Forelimb muscle (tissue), 1 donor: ENCODE results near the gene VDAC1. TPM values are rescaled to one million over a fixed set of nuclear protein-coding genes. Genes with fewer than 3 reads are reported as not detected.

Experiments used
- DNase-seq: peaks from one replicate; pipeline ENCODE4 v3.0.0-alpha.2; 2013; ENCODE audit warnings: low read depth
- polyA plus RNA-seq: library from polyadenylated mRNA; unstranded; fragments of 120-200 nt; gene quantifications from one replicate; pipeline ENCODE4 v1.2.1, GENCODE V29; 2013; ENCODE audit not compliant: insufficient read length

VDAC1 gene
- polyA plus RNA-seq, 1 donor = 214 TPM

DNA sequence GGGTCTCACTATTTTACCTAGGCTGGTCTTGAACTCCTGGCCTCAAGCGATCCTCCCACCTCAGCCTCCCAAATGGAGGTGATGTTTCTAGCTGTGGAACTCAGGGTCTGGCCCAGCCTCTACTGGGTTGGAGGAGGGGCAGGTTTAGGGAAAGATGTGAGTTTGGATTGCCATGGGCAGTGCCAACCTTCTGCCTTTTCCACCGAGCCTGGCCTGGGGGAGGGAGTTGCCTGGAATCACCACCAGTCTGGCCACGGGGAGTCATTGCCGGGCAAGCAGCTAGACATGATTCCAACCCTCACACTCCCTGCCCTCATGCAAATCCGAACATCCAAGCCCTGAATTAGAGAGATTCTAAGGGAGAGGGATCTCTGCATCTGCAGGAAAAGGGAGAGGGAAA lies 21.0 kb upstream of the VDAC1 start:
- DNase-seq = no peak

DNA sequence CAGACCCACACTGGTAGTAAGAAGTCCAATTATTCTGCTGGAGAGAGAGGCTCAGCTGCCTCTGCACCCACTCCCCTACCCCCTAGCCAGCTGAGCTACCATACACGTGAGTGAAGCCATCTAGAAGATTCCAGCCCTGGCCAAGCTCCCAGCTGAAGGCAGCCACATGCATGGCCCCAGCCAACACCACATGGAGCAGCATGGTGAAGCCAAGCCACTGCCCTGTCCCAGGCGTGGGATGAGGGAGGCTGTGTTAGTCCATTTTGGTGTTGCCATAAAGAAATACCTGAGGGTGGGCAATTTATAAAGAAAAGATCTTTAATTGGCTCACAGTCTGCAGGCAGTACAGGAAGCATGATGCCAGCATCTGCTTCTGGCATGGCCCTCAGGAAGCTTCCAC lies 20.0 kb upstream of the VDAC1 start:
- DNase-seq = no peak

DNA sequence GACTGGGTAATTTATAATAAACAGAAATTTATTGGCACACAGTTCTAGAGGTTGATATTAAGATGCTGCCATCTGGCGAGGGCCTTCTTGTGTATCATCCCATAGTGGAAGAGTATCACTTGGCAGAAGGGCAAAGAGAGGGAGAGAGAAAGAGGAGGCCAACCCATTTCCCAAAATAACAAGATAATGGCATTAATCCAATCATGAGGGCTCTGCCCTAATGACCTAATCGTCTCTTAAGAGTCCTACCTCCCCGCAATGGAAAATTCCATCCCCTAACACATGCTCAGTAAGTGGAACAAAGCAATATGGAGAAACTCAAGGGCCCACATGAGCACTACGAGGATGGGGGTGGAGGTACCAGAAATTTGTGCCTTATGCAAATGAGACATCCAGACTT lies 17.6 kb upstream of the VDAC1 start:
- no peak for DNase-seq

DNA sequence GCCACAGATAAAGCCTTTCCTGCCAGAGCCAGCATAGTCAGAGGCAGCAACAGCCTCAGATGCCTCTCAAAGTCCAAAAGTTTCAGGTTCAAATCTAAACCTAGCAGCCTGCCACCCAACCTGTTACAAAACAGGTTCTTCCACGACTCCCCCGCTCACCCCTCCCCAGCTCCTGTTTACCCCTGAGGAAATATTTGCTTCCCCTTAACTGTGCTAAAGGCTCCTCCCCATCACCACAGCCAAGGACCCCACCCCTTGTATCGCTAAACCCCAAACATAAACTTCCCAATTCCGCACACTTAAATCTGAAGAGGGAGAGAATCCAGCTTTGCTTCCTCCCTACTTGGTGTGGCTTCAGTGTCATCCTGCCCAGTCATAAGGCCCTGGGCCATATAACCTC lies 15.4 kb upstream of the VDAC1 start:
- no peak for DNase-seq

DNA sequence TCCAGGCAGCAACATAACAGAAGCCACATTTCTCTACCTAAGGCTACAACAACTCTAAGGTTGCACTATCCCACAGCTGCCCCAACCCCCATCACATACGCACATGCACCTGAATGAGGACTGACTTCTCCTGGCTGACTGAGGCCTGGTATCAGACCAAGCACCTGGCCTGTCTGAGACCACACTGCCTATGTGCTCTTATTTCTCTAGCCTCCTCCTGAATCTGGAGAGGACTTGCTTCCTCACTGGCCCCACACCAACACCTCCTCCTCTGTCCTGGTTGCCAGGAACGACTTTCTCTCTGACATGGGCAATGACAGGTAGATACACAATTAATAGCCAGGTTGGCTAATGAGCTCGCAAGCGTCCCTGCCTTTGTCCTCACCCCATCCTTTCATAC lies 14.9 kb upstream of the VDAC1 start:
- DNase-seq = no peak

DNA sequence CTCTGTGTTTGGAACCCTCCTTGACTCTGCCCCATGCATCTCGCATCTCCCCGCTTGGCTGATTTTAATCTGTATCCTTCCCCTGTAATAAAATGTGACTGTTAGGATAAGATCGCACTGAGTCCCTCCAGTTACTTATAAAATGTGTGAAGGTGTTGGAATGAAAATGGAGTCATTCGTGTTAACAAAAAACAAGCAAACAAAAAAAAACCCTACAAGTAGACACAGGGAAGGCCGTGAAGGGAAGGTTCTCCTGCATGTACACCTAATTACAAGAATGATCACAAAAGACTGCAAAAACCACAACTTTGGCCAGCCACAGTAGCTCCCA lies 14.2 kb upstream of the VDAC1 start:
- no peak for DNase-seq

DNA sequence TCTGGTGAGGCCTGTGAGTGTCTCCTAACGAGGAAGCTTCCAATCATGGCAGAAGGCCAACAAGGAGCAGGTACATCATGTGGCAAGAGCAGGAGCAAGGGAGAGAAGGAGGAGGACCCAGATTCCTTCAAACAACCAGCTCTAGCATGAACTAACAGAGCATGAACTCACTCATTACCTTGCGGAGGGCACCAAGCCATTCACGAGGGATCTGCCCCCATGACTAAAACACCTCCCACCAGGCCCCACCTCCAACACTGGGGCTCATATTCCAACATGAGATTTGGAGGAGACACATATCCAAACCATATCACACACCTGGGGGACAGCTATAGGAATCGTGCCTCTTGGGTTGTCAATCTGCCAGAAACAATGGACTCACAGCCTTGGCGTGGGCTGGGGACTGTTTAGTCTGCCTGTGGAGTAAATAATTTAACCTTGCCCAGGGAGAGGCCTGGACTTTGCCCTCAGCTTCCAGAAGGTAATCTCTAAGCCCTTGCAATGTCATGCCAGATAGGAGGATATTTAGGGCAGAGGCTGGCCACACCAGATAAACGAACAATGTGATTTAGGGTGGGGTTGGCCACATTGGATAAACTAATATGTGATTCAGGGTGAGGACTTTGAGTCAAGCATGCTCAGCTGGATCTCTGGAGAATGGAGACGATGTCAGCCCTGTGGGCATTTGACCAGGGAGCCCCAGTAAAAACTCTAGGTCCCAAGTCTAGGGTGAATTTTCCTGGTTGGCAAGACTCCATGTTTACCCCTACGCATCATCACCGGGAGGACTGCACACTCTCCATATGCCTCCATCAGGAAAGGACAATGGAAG lies 13.6 kb upstream of the VDAC1 start:
- no peak for DNase-seq

DNA sequence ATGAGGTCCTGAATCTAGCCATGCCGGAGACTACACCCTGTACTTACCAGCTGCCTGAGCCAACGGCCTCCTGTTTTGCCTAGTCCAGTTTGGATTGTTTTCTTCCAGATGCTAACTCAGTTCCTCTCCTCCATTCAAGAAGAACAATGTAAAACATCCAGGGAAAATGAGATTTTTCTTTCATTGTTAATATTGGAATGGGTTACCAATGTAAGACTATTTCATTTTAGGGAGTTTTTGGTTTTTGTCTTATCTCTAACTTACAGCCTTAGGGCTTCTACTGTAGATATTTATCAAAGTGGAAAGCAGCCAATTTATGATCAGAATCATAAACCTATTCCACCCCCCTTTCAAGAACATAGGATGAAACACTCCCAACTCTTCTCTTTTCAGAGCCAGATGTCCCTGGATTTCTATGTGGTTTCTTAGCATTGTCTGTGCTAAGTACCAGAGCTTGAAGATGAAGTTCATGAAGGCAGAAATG lies 3.5 kb upstream of the VDAC1 start:
- no peak for DNase-seq

DNA sequence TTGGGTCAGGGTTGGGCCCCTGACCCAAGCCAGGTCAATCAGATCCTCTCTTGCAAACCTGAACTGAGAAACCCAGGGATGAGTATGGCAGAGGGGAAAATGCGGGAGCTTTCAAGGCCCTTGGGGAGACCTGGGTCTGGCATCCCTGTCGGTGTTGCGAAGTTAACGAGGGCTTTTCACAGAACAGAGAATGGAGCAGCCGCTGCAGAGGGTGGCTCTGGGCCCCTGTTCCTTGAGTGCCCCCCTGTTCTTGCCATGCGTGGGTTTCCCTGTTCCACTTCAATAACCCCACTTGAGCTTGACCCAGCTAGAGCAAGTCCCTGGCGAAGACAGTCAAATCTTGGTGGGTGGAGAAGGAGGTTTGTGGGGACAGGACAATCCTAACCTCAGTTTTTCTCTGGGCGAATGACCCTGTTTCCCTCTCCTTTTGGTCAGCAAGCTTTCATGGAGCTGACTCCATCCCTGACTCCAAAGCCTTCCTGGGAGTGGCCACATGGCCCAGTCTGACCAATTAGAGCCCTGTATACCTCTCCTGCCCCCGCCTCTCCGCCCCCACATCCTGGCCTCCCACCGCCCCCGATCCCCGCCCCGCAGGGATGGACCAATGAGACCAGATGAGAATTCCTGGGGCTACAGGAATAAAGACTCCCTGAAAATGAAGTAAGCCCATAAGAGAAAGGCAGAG lies 2.9 kb upstream of the VDAC1 start:
- DNase-seq = no peak

DNA sequence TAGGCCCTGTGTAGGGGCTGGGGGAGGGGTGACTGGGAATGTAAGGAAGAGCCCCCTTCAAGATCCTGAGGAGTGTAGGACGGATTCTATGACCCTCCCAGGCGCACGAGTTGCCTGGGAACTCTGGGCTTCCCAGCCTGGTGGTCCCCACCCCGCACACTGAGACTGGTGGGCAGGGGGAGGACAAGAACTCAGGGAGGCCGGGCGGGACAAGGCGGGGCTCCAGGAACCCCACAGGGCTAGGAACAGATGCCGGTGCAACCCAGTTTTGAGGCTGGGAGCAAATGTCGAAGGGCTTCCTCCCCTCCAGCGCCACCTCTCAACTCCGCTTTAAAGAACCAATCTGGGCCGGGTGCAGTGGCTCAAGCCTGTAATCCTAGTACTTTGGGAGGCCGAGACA lies 1.3 kb upstream of the VDAC1 start:
- no peak for DNase-seq

DNA sequence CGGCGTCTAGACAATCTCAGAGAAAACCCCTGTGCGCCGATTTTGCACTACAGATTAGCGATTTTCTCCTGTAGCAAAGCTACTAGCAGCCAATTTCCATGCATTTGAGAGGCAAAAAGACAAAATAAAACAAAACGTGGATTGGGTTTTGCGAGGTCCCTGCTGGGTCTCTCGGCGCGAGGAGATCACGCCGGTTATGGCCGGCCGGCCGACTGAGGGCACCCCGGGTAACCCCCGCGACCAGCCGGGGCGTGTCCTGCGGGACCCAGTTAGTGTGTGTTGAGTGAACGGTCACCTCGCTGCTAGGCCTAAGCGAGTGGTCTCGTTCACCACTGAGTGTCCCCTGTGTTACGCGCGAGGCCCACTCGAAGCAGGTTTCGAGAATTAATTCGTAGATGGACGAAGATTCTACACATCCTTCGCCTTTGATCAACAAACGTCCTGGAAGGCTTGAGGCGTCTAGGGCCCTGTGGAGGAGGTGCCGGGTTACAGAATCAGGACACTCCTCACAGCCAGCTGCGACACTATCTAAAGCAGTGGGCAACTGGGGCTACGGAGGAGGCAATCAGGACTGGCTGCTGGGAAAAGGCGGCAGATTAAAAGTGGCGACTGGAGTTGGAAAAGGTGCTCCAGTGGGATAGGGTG lies 764 bp upstream of the VDAC1 start:
- no peak for DNase-seq

DNA sequence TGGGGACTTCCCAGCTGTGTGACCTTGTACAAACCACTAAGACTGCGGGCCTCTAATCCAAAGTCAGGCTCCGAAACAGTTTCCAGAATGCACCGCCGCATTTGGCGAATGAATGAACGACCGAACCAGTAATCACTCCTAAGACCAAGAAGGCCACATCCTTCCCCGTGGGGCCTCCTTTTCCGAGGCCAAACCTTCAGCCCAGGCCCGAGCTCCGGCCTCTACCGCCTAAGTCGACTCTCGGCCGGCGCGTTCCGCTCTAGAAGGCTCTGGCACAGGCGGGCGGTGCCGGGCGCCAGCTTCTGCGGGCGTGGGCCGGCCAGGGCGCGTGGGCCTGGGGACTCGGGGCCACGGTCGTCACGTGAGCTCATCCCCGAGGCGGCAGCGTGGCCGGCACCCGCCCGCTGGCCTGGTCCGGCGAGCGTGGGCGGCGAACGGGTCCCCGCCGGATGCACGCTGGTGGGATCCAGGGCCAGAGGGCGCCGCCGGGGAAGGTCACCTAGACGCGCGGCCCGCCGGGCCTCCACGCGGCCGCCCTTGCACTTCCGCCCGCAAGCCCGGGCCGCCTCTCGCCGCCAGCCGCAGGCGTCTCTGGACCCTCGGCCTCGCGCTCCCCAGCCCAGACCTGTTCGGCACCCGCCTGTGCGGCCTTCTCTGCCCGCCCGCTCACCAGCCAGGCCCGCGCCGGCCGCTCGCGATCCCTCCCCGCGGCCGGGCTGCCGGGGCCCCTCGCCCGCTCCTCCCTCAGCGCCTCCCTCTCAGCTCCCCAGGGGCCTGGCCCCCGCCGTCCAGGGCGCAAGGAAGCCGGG lies 754 bp downstream of the VDAC1 start:
- DNase-seq = no peak

DNA sequence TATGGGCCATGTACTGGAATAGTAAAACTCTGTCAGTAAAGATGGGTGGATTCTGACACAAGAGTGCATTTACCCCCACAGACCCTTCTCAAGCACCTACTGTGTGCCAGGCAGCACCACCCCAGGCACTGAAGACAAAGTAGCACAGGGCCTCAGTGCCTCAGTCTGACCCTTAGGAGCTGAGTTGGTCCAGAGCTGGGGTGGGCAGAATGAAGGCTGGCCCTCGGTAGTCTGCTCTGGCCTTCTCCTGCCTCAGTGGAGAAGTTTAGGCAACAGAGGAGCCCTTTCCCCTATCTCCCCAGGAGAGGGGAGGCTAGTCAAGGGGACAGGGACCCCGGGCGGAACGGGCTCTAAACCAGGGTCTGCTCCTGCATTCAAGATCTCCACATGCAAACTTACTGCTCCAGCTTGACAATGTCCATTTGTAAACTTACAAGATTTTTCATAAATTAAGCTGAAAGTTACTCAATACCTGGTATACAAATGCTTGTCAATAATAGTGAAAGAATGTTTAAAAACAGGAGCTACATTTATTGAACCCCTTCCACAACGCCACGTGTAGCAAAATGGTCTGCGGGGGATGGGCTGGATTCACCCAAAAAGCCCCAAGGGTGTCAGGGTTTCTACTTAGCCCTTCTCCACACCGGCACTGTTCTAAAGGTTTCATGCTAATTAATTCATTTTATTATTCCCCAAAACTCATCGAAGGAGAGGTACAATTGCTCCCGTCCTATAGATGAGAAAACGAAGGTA lies 1.5 kb downstream of the VDAC1 start:
- DNase-seq = no peak

DNA sequence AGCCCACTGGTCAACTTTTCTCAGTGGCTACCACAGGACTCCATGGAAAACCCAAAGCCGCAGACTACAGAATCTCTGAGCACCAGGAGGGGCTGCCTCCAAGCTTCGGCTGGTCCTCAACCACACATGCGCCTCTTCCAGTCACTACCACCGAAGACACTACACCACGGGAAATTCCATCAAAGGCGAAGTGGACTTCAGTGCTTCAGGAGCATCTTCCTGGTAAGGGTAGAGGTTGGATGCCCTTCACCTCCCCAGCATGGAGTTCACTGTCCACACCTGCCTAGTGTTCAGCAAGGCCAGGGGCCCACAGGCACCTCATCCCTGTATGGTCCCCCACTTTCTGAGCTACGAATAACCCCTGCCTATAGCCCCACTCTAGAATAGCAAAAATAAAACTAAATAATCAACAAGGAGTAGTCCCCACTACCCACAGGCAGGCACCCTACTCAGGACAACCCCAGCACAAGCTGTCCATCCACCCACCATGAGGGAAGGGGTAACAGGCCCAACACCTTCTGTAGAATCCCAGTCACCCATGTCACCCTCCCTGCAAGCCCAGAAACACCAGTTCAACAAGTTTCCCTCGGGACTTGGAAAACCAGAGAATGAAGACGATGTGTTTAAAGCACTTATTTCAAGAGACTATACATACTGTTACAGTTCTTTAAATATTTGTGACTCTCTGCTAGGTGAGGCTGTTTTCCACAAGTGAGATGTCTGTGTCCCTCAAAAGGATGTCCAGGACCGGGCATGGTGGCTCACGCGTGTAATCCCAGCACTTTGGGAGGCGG lies 2.6 kb downstream of the VDAC1 start:
- DNase-seq = no peak

DNA sequence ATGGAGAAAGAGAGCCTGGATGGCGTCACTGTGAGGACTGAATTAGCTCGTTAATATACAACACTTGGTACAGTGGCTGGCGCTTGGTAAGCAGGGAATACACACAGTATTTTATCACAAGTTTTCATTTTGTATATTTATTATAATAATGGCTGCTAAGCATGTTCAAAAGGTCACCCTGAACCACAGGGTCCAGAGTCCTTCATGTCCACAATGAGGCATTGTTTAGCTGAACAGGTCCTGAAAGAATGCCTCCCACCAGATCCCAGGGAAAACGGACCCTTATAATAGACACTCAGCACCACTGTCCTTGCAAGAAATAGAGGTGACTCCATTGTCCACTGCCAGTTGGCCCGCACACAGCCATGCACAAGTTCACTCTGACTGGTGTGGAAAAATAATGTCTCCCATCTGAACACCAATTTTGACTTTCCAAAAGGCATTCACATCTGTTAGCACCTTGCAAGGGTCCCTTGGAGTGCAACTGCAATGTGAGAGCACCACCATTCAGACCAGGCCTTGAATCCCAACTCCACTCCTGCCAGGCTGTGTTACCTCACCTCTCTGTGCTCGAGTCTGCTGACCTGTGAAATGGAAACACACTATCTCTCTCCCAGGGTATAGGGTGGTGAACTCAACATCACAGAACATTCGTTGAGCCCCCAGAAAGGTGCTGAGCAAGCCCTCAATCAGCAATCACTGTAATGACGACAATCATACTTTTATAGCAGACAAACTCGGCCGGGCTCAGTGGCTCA lies 3.9 kb downstream of the VDAC1 start:
- DNase-seq = no peak

DNA sequence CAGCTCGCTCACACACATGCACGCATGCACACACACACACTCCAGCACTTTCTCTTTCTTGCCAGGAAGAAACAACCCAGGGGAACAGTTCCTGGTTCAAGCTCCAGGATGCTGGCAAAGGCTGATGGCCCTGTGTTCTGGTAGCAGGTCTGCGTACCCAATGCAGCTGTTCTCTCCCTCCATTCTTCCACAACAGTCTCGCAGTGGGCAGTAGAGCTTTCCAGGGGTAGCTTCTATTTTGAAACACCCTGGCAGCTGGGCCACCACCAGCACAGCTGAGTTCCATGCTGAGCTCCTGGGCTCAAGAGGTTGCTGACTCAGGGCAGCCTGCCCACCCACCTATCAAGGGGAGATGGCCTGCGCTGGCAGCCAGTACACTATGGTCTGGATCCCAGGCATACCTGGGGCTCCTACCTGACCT lies 4.7 kb downstream of the VDAC1 start:
- DNase-seq = no peak

DNA sequence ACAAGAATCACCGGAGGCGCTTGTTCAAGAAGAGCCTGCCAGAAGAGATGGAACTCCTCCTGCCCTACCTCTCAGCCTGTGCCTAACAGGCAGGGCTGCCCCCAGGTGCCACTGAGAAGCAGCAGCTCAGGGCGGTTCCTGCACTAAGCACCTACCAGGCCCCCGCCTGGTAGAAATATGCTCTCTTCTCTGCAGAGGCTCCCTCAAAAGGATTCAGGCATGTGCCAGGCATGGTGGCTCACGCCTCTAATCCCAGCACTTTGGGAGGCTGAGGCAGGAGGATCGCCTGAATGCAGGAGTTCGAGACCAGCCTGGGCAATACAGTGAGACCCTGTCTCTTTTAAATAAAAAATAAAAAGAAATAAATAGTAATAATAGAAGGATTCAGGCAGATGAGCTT lies 6.0 kb downstream of the VDAC1 start:
- DNase-seq = no peak

DNA sequence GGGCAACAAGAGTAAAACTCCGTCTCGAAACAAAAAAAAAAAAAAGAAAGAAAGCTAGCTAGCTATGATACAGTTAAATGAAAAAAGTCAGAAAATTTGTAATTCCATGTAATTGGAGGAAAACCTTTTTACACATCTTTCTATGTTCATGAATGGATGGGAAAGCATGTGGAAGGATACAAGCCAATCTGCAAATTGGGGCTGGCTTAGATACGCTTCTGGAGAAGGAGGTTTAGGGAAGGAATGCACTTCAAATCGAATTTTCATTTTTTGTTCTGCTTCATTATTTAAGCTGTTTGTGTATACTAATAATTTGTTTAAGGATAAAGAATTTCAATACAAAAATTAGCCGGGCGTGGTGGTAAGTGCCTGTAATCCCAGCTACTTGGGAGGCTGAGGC lies 6.7 kb downstream of the VDAC1 start:
- no peak for DNase-seq

DNA sequence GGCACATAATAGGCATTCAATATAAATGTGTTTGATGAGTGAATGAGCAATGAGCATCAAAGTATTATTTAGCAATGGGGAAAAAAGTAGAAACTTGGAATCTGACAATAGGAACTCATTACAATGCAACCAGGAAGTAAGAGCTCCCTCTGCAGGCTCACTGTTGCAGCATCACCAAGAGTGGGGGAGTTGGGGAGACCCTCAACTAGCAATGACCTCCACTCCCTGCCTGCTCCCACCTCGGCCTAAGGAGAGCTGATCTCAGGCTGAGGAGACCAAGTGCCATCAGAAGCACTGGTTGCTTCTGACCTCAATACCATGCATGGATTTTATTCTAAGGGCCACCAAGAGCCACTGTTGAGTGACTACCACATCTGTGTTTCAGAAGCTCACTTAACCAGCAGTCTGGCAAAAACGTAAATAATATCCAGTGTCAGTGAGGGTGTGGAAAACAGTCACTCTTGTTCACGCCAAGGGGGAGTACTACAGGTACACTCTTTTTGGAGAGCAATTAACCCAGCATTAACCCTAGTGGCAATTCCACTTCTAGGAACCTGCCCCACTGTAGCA lies 8.0 kb downstream of the VDAC1 start:
- no peak for DNase-seq
